HCT116 (cell line): Measurements from ENCODE around the gene C2CD2. TPM values are rescaled to one million over a fixed set of nuclear protein-coding genes. Genes with fewer than 3 reads are reported as not detected.

Experiments
- ATAC-seq: fragments of 200-7000 bp; cut with Tn5 transposase; 2 replicates; pipeline ENCODE4 v1.9.1; 2020; ENCODE audit warnings: mild to moderate bottlenecking, moderate library complexity
- BruUV-seq: library from RNA; stranded (reverse); fragments of 400-500 nt; replicated peaks from 2 replicates; lab custom pipeline; 2021; lab: Mats Ljungman, UMichigan
- CTCF ChIA-PET: fragments of 300-600 bp; sonication (Branson Sonifier 250); formaldehyde crosslinking; loops from one replicate; lab custom pipeline; 2021; ENCODE audit warnings: antibody characterized with exemption; lab: Charles Lee
- POLR2A ChIA-PET: fragments of 300-600, 350-600 bp; sonication (Branson Sonifier 250); formaldehyde crosslinking; loops from one replicate; lab custom pipeline; 2021; ENCODE audit warnings: antibody characterized with exemption; lab: Charles Lee
- RAD21 ChIA-PET, 2 experiments: fragments of 300-600 bp; sonication (Branson Sonifier 250); formaldehyde crosslinking; loops; one replicate each; lab custom pipeline; 2023; ENCODE audit warnings: low total read pairs in 2 of 2; ENCODE audit not compliant: uncharacterized antibody in 2 of 2, unreplicated experiment in 2 of 2, low non-redundant PET in 1 of 2; lab: Charles Lee
- DNase-seq: peaks from one replicate; pipeline ENCODE4 v3.0.0-alpha.2; 2010; ENCODE audit warnings: low read depth, low spot score
- H2AFZ ChIP-seq: fragments of 200-600 bp; shearing (Covaris generic), sonication (generic); 2 replicates; pipeline ENCODE4 v1.6.1; 2017; ENCODE audit warnings: low read depth, mixed run types, mixed read lengths, antibody characterized with exemption, low read length; ENCODE audit not compliant: poor library complexity, severe bottlenecking
- H3K27ac ChIP-seq: 2 replicates; pipeline ENCODE4 v1.5.1; 2012; ENCODE audit warnings: low read depth, low read length
- H3K27me3 ChIP-seq: fragments of 200-600 bp; sonication (generic); 2 replicates; pipeline ENCODE4 v1.6.1; 2016; ENCODE audit warnings: mixed run types, low read length, mixed read lengths; ENCODE audit not compliant: insufficient read depth
- H3K36me3 ChIP-seq, 2 experiments: fragments of 200-500 bp in 1 of 2; fragments of 200-600 bp in 1 of 2; sonication (Bioruptor generic) in 1 of 2; sonication (generic) in 1 of 2; 2 replicates each; pipeline versions ENCODE4 v1.5.1 to v1.6.1; 2014 to 2016; ENCODE audit warnings: low read length in 2 of 2, inconsistent platforms in 1 of 2, mixed read lengths in 1 of 2, mixed run types in 1 of 2; ENCODE audit not compliant: insufficient read depth in 2 of 2, control insufficient read depth in 1 of 2
- H3K4me1 ChIP-seq, 2 experiments: fragments of 200-600 bp in 1 of 2; sonication (generic) in 1 of 2; 2 replicates each; pipeline versions ENCODE4 v1.5.1 to v1.6.1; 2012 to 2017; ENCODE audit warnings: low read length in 2 of 2, inconsistent platforms in 1 of 2, mild to moderate bottlenecking in 1 of 2, mixed read lengths in 1 of 2, mixed run types in 1 of 2, moderate library complexity in 1 of 2; ENCODE audit not compliant: insufficient read depth in 2 of 2, control insufficient read depth in 1 of 2
- H3K4me2 ChIP-seq: fragments of 200-600 bp; sonication (generic); 2 replicates; pipeline ENCODE4 v1.6.1; 2017; ENCODE audit warnings: mixed run types, low read length, mixed read lengths
- H3K4me3 ChIP-seq, 2 experiments: fragments of 200-600 bp in 1 of 2; sonication (generic) in 1 of 2; replicated peaks in 1 of 2; 2 replicates each; pipeline ENCODE4 v1.5.1; 2011 to 2016; ENCODE audit warnings: low read length in 2 of 2, control low read depth in 1 of 2, low read depth in 1 of 2, mild to moderate bottlenecking in 1 of 2, mixed read lengths in 1 of 2, mixed run types in 1 of 2
- H3K79me2 ChIP-seq: fragments of 200-600 bp; sonication (generic); 2 replicates; pipeline ENCODE4 v1.6.1; 2017; ENCODE audit warnings: mild to moderate bottlenecking, mixed run types, low read length, moderate library complexity, mixed read lengths; ENCODE audit not compliant: insufficient read depth
- H3K9ac ChIP-seq: fragments of 200-600 bp; sonication (generic); 2 replicates; pipeline ENCODE4 v1.6.1; 2016; ENCODE audit warnings: low read length, mixed read lengths
- H3K9me2 ChIP-seq: fragments of 200-600 bp; sonication (generic), shearing (Covaris generic); 2 replicates; pipeline ENCODE4 v1.6.1; 2017; ENCODE audit warnings: mixed run types, mild to moderate bottlenecking, moderate library complexity; ENCODE audit not compliant: insufficient read depth
- H3K9me3 ChIP-seq, 2 experiments: fragments of 200-500 bp in 1 of 2; fragments of 200-600 bp in 1 of 2; sonication (Bioruptor generic) in 1 of 2; sonication (generic) in 1 of 2; 2 replicates each; pipeline ENCODE4 v1.6.1; 2014 to 2017; ENCODE audit warnings: low read length in 2 of 2, mixed read lengths in 2 of 2, inconsistent platforms in 1 of 2, low read depth in 1 of 2, mild to moderate bottlenecking in 1 of 2, mixed run types in 1 of 2, moderate library complexity in 1 of 2; ENCODE audit not compliant: control insufficient read depth in 1 of 2, insufficient read depth in 1 of 2
- H4K20me1 ChIP-seq: fragments of 200-600 bp; sonication (generic), shearing (Covaris generic); 2 replicates; pipeline ENCODE4 v1.6.1; 2017; ENCODE audit warnings: mixed run types, mild to moderate bottlenecking, moderate library complexity; ENCODE audit not compliant: insufficient read depth
- ATF3 ChIP-seq: IDR thresholded peaks from 2 replicates; pipeline ENCODE4 v1.6.1; 2012
- CBX3 ChIP-seq: IDR thresholded peaks from 2 replicates; pipeline ENCODE4 v1.6.1; 2012; ENCODE audit warnings: low read depth
- MAX ChIP-seq: IDR thresholded peaks from 2 replicates; pipeline ENCODE4 v1.6.1; 2012
- REST ChIP-seq: IDR thresholded peaks from 2 replicates; pipeline ENCODE4 v1.6.1; 2012; ENCODE audit warnings: low read depth
- YY1 ChIP-seq: IDR thresholded peaks from 2 replicates; pipeline ENCODE4 v1.6.1; 2011; ENCODE audit warnings: low read length, low read depth, moderate library complexity, mild to moderate bottlenecking; ENCODE audit not compliant: insufficient replicate concordance; ENCODE audit errors: extremely low read depth
- intact Hi-C: fragments of 100-400 bp; cut with micrococcal nuclease; formaldehyde crosslinking; loops from 2 replicates; pipeline ENCODE4 v1.10.0; 2022
- total RNA-seq: library from RNA; stranded (reverse); gene quantifications from one replicate; pipeline ENCODE4 v1.2.1, GENCODE V29; 2021; ENCODE audit not compliant: unreplicated experiment

The C2CD2 gene
- total RNA-seq, 1 experiment from 2014 or later, result 22.0 TPM

GRCh38 chr21:41865002-41865777 is 88.6 kb downstream of the C2CD2 start:
- Histone ChIP-seq H3K27me3 (no peaks in the 10 kb centered on the region), H3K4me1 (0 out of 4 replicates have a peak, but pooled peaks cover 0 to 4% of the 10 kb centered on the region in 2 experiments), H2AFZ (no peak overlapping the region), H3K9me2 (no peaks in the 10 kb centered on the region), H4K20me1 (no peaks in the 10 kb centered on the region), H3K9ac (no peak overlapping the region), H3K4me3 (no peak overlapping the region), H3K27ac (no peak overlapping the region), H3K79me2 (peaks cover 18% of the 10 kb centered on the region; the same call in 1 of the 2 replicates), H3K9me3 (no peaks in the 10 kb centered on the region), H3K4me2 (no peak overlapping the region), H3K36me3 (no peaks in the 10 kb centered on the region; a peak in 1 of 4 replicates)
- DNase-seq (no peak), ATAC-seq (no peak)
- intact Hi-C loops, result no loop called here
- RAD21 ChIA-PET, result no interaction called here
- BruUV-seq, result no TSS peak
- CTCF ChIA-PET, result no interaction called here
- POLR2A ChIA-PET, result no interaction called here
- TF ChIP-seq ATF3 (no peak), MAX (no peak), YY1 (no peak), CBX3 (no peak), REST (no peak)
